Cerebellar cortex (tissue), 1 donor: ENCODE data around the gene MYO1D.
"Not testable (repeated sequence)": the region's sequence is repeated elsewhere in the genome, so short reads cannot be mapped to it uniquely, and the experiment has no call there.

Source experiments
- DNase-seq: peaks from one replicate; pipeline ENCODE4 v3.0.0-alpha.2; 2015; ENCODE audit warnings: low spot score

The MYO1D gene

DNA sequence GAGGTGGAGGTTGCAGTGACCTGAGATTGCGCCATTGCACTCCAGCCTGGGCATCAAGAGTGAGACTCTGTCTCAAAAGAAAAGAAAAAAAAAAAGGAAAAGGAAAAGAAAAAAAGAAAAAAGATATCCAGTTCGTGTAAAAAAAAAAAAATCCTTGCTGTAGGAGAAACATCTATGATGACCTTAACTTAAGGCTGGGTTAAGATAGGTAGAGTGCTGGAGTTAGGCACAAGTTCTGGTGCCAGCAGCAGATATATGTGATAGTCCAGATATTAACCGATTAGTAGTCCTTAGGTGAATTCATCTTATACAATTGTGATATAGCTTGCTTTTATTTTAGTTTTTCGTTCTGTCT, 415.4 kb downstream of the MYO1D start:
- DNase-seq: no peak

DNA sequence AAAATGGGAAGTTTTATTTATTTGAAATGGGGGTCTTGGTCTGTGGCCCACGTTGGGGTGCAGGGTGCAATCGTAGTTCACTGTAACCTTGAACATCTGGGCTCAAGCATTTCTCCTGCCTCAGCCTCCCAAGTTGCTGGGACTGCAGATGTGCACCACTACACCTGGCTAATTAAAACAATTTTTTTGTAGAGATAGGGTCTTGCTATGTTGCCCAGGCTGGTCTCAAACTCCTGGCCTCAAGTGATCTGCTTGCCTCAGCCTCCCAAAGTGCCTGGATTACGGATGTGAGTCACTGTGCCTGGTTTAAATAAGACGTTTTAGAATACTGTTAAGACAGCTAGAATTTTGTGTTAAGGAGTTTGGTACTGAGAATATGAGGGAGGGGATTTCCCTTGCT, 416.9 kb downstream of the MYO1D start:
- no peak for DNase-seq

- no peak for DNase-seq
These were observed 418.6 kb downstream of the MYO1D start for GRCh38 chr17:32458371-32458770.

DNA sequence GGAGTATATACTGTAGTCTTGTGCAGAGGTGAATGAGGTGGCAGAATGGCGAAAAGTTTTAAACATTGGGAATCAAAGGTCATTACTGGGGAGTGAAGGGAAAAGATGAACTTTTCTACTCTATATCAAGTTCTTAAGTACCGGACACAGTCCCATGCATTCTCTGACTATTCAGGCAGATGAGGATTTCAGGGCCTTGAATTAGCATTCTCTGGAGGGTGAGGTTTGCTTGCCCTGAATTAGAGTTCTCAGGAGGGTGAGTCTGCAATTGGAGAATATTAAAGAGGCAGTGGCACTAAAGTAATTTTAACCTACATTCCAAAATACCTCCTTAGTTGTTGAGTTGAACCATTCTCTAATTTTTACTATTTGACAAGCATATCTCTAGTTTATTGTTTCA, 423.6 kb downstream of the MYO1D start:
- no peak for DNase-seq

DNA sequence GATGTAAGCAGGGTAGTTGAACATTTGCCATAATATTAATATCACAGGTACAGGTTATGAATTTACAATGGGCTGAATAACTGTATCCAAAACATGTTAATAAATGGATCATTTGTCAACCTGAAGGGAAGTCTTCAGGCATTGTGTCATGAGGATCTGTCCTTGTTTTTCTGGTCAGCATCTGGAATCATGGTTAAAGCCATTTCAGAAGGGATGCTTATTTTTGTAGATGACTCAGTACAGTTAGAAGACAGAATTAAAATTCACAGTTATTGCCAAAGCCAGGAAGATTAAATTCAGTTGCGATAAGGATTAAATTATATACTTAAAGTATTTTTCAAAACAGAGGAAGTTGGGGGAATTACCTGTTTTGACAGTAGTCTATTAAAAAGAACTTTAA, 424.6 kb downstream of the MYO1D start:
- no peak for DNase-seq

- no peak for DNase-seq
These were observed 425.0 kb downstream of the MYO1D start for GRCh38 chr17:32451879-32452278.

GRCh38 chr17:32450379-32450778, 426.5 kb downstream of the MYO1D start:
- not testable (repeated sequence) for DNase-seq

- DNase-seq: no peak
These were observed 427.0 kb downstream of the MYO1D start for GRCh38 chr17:32449963-32450362.

DNA sequence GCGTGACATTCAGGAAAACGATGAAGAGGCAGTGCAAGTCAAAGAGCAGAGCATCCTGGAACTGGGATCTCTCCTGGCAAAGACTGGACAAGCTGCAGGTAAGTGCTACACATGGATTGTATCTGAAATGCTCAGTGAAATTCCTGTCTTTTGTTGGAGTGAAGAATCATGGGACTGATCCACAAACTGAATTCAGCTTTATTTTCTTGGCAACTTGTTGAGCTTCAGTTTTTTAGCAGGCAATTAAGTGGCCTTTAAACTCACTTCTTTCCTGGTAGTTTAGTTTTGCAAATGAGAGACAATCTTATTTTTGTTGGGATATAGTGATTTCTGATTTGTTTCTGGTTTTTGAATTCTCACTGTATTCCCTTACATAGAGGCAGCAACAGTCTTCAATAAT, 430.0 kb downstream of the MYO1D start:
- DNase-seq: no peak

- no peak for DNase-seq
These were observed 431.0 kb downstream of the MYO1D start for GRCh38 chr17:32445971-32446370.

DNA sequence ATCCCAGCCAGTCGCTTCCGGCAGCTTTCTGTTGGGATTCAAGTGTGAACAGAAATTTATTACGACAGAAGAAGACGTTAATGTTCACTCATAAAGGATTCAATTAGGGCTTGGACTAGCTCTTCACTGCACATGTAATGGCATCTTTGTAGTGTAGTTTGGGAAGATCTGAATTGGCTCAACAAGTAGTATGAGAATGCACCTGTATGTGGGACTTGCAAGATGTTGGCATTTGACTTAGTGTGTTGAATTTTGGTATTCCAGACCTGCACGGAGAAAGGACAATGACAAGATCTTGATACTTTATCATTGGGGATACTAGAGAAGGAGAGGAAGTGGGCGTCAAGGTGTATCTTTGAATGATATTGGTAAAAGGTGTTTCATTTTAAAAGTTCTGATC, 431.4 kb downstream of the MYO1D start:
- no peak for DNase-seq

GRCh38 chr17:32445074-32445415, 431.9 kb downstream of the MYO1D start:
- no peak for DNase-seq

- peak; percentile 97 for DNase-seq
These were observed 432.4 kb downstream of the MYO1D start, which contains the start of gene PSMD11 for GRCh38 chr17:32444301-32445073. PSMD11 (plus strand) TSS chr17:32444510; CDS start chr17:32444524, 14 bp downstream.

DNA sequence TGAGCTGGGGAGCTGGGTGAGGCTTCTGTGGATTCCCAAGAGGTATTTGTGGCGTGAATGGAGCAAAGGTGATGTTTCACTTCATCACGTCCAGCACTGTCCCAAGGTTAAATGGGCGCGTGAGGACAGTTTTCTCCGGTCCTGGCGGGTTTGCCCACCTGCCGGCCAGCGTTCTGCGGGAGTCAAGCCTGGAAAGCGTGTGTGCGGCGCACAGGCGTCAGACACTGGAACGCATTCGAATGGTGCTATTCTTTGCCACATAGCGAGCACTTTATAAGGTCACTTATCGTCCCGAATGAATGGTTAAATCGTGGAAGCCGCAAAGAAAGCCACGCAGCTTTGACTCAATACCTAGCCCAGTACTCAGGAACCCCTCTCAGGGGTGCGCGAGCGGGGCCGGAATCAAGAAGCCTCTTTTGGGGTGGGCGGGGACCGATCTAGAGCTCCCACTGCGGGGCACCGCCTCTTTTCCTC, 433.1 kb downstream of the MYO1D start:
- DNase-seq: no peak
